ENCODE measurements around the gene GUCA1C.

The GUCA1C gene

GRCh38 chr3:108953700-108954099 lies at the start of gene GUCA1C:
Gene GUCA1C (minus strand): TSS chr3:108953879. CDS start chr3:108953762, 117 bp downstream.
- TF ChIP-seq GATA1 (IDR thresholded peaks at IDR 0.05; ENCODE audit: low read depth, low read length), result no peak
- TF ChIP-seq POLR2A (IDR thresholded peaks at IDR 0.05; ENCODE audit: low read length), result no peak
- DNase-seq, result no peak

DNA sequence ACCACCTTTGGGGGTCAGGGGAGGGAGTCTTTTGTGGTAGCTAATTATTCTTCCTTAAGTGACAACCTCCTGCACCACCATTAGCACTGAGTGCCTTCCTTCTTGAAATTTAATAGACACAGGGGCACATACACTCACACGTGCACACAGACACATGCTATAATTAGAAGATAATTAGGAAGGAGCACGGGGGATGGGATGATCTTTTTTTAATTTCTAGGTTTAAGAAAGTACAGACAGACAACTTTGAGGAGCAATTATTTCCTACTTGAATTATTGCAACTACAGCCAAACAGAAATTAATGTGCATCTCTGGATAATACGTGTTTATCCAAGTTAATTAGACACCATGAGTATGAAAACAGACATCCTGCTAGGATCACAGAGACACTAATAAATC lies 44.8 kb upstream of the GUCA1C start:
- TF ChIP-seq POLR2A (IDR thresholded peaks at IDR 0.05; ENCODE audit: low read length), result no peak
- TF ChIP-seq GATA1 (IDR thresholded peaks at IDR 0.05; ENCODE audit: low read depth, low read length), result no peak
- no peak for DNase-seq

GRCh38 chr3:108985844-108986243 lies 32.2 kb upstream of the GUCA1C start:
- TF ChIP-seq GATA1 (IDR thresholded peaks at IDR 0.05; ENCODE audit: low read depth, low read length) (no peak), POLR2A (IDR thresholded peaks at IDR 0.05; ENCODE audit: low read length) (no peak)

GRCh38 chr3:108983051-108983450 lies 29.4 kb upstream of the GUCA1C start:
- DNase-seq, result no peak
- TF ChIP-seq POLR2A (IDR thresholded peaks at IDR 0.05; ENCODE audit: low read length) (no peak), GATA1 (IDR thresholded peaks at IDR 0.05; ENCODE audit: low read depth, low read length) (no peak)

More at GRCh38 chr3:108985844-108986243, 32.2 kb upstream of the GUCA1C start:
- no peak for DNase-seq

DNA sequence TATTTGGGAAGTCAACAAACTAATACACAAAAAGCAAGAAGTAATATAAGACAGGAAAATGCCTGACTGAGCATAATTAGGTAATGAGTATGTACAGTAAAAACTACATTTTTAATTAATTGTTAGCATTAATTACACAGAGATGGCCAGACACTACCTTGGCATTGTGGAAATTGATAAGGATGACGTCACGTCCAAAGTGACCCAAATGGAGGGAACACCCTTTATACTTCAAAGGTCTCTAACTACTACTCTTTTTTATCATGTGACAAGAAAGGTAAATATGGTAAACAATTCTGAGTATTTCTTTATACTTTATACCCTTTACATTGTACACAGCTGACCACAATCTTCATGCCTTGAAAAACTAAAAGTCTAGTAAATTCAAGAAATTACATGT lies 22.4 kb upstream of the GUCA1C start:
- DNase-seq, result no peak
- TF ChIP-seq POLR2A (IDR thresholded peaks at IDR 0.05; ENCODE audit: low read length) (no peak), GATA1 (IDR thresholded peaks at IDR 0.05; ENCODE audit: low read depth, low read length) (no peak)

- TF ChIP-seq GATA1 (IDR thresholded peaks at IDR 0.05; ENCODE audit: low read depth, low read length) (no peak), POLR2A (IDR thresholded peaks at IDR 0.05; ENCODE audit: low read length) (no peak)
- DNase-seq, result no peak
Observed at GRCh38 chr3:108973019-108973418, 19.3 kb upstream of the GUCA1C start.

- DNase-seq, result no peak
- TF ChIP-seq GATA1 (IDR thresholded peaks at IDR 0.05; ENCODE audit: low read depth, low read length), result no peak
- TF ChIP-seq POLR2A (IDR thresholded peaks at IDR 0.05; ENCODE audit: low read length), result no peak
Observed at GRCh38 chr3:108972482-108972881, 18.8 kb upstream of the GUCA1C start.

DNA sequence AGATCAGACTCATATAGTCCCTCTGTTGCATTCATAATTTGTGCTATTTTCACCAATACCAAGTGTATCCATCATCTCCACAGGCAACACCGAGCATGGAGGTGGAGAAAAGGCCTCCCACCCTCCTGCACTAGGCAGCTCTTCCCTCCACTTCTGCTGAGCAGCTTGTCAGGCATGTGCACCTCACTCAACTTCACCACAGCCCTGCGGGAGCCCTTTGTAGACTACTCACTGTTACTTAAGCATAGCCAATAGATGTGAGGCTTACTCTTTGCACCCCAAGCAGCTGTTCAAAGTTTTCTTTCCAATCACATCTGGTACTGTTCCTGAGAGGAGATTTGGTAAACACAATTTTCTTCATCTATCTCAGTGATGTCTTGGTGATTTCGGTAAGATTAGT lies 16.9 kb upstream of the GUCA1C start:
- no peak for DNase-seq
- TF ChIP-seq GATA1 (IDR thresholded peaks at IDR 0.05; ENCODE audit: low read depth, low read length) (no peak), POLR2A (IDR thresholded peaks at IDR 0.05; ENCODE audit: low read length) (no peak)

GRCh38 chr3:108966773-108967172 lies 13.1 kb upstream of the GUCA1C start:
- DNase-seq, result no peak
- TF ChIP-seq GATA1 (IDR thresholded peaks at IDR 0.05; ENCODE audit: low read depth, low read length) (no peak), POLR2A (IDR thresholded peaks at IDR 0.05; ENCODE audit: low read length) (no peak)

- no peak for DNase-seq
- TF ChIP-seq POLR2A (IDR thresholded peaks at IDR 0.05; ENCODE audit: low read length) (no peak), GATA1 (IDR thresholded peaks at IDR 0.05; ENCODE audit: low read depth, low read length) (no peak)
Observed at GRCh38 chr3:108959017-108959416, 5.3 kb upstream of the GUCA1C start.

DNA sequence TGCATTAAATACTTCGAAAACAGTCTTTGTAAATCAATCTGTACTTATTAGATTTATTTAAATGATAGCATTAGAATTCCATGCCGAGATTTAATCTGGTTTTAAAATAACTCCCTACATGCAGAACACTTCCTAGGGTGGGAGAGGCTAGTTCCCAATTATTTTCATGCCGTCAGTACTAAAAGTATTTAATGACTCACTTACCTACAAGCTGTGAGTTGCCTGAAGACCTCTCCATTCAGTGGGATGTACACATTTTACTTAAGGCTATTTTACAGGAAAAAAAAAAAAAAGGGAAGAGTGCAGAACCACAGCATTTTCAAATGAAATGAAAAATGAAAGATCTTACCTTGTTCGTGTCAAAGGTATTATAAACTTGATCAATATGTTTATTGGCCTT lies 469 bp downstream of the GUCA1C start:
- DNase-seq, result no peak
- TF ChIP-seq GATA1 (IDR thresholded peaks at IDR 0.05; ENCODE audit: low read depth, low read length) (no peak), POLR2A (IDR thresholded peaks at IDR 0.05; ENCODE audit: low read length) (no peak)

DNA sequence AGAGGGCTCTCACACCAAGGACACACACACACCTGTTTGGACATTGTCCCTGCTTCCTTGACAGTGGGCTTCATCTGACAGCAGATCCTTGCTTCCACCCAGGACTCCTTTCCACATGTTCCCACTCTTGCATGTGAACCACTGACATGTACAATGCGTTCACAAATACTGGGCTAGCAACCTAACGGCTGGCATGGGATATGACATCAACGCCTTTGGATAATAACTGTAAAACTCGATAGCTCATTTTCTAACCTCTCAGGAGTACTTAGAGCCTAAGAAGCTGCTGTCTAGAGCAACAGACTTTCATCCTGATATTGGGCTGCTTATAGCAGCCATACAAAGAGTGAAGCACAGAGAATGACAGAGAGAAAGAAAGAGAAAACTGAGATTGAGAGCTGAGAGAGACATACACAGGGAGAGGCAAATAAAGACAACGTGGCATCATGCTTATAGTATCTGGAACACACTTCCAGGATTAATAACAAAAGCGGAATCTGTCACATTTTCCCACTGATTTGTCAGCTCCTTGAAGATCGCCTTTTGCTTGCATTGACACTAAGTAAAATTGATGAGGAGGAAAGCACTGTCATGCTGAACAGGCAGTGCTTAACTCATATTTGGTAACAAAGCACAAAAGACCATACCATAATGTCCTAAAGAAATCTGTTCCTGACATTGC lies 1.7 kb downstream of the GUCA1C start:
- TF ChIP-seq POLR2A (IDR thresholded peaks at IDR 0.05; ENCODE audit: low read length) (no peak), GATA1 (IDR thresholded peaks at IDR 0.05; ENCODE audit: low read depth, low read length) (no peak)

DNA sequence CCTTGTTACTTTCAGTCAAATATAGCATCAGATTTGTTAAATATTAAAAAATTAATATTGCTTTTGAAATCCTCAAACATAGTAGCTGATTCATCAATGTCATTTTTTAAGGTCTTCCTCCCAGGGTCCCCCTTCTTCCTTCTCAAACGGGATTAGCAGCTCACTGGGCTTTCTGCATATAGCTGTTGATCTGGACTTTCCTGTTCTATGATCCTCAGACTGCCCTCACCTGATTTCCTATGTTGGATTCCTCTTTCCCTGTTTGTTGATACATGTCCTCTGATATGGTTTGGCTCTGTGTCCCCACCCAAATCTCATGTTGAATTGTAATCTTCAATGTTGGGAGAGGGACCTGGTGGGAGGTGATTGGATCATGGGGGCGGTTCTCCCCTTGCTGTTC lies 5.8 kb downstream of the GUCA1C start:
- TF ChIP-seq GATA1 (IDR thresholded peaks at IDR 0.05; ENCODE audit: low read depth, low read length) (no peak), POLR2A (IDR thresholded peaks at IDR 0.05; ENCODE audit: low read length) (no peak)
- no peak for DNase-seq

More for the DNA sequence above, 1.7 kb downstream of the GUCA1C start:
- DNase-seq, result no peak

- no peak for DNase-seq
- no peak for TF ChIP-seq POLR2A (IDR thresholded peaks at IDR 0.05; ENCODE audit: low read length)
- no peak for TF ChIP-seq GATA1 (IDR thresholded peaks at IDR 0.05; ENCODE audit: low read depth, low read length)
Observed at GRCh38 chr3:108946292-108947285, 7.1 kb downstream of the GUCA1C start.

Measured in erythroblast (primary cell).